SHP77 treated with DMSO at 0.1 percent for 48 hours (cell line): ENCODE data around the gene TTC38.
"Not testable (repeated sequence)": the region's sequence is repeated elsewhere in the genome, so short reads cannot be mapped to it uniquely, and the experiment has no call there.

Experiments used
- DNase-seq: peaks from one replicate; lab custom pipeline; 2025; lab: John Stamatoyannopoulos, UW

The TTC38 gene

GRCh38 chr22:46246178-46246577, 21.6 kb upstream of the TTC38 start:
- no peak for DNase-seq

- DNase-seq, result no peak
Measured at GRCh38 chr22:46247443-46247975, 20.3 kb upstream of the TTC38 start.

- DNase-seq, result peak; percentile 76
Measured at GRCh38 chr22:46250035-46250782, 17.6 kb upstream of the TTC38 start, which contains the start of gene CDPF1. Gene CDPF1 (minus strand): TSS chr22:46250293. CDS start chr22:46248284, 2,009 bp downstream.

GRCh38 chr22:46250783-46251125, 17.1 kb upstream of the TTC38 start:
- DNase-seq, result no peak

GRCh38 chr22:46251266-46251665, 16.5 kb upstream of the TTC38 start:
- no peak for DNase-seq

DNA sequence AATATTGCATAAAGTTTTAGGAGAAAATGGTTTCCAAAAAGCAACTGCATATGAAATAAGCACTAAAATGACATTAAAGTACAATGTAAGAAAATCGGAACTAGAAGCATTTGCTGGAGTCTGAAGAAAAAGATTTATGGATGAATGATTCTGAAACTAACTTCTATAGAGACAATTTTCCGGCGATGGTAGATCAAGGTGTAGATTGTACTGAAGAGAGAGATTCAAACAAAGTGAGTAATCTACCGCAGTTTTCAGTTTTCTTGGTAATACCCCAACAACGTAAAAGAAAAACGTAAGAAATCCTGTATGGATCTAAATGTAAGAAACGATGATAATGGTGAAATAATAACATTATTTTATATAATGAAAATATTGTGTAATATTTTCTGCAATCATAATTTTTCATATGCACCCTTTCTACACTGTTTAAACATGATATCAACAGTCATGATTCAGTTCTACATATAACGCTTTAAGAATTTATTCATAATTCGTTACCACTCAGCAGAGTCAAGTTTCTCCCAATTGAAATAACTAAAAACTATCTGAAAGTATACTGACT, 15.9 kb upstream of the TTC38 start:
- no peak for DNase-seq

DNA sequence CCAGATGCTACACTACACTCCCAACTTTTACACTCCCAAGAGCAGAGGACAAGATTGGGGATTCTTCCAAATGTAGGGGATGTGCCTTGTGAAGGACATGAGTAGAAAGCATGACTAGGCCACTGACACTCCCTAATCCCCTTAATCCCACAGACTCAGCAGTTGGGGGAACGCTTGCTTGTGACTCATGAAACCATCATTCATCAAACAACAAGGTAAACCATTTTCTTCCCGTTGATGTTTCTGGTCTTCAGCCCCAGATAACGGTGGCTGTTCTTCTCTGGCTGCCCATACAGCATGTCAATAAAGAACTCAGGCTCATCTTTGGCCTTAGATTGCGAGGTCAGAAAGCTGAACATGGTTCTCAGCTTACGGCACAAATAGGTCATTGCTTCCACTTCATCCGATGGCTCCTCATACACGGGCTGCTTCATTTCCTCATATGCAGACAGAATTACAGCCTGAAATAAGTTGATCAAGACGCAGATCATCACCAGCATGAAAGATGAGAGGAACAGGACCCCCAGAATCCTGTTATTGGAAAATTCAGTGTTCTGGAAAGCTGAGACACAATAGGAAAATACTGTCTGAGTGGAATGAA, 11.3 kb upstream of the TTC38 start:
- DNase-seq, result no peak

GRCh38 chr22:46259374-46259773, 8.4 kb upstream of the TTC38 start:
- DNase-seq, result no peak

DNA sequence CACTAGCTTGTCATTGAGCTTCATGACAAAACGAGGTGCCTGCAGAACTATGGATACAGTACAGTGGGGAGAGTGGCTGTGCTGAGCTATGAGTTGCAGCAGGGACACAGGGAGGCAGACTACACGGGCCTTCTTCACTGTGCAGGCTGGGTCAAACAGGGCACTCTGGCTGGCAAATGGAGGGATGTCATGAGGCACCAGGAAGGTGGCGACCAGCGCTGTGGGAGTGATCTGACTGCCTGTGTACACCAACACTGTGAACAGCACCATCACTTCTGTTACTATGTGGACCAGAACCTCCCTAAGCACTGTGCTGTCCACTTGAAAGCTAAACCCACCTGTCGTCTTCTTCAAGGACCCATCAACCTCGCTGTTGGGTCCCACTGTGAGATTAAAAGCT, 7.8 kb upstream of the TTC38 start:
- no peak for DNase-seq

GRCh38 chr22:46262449-46263215, 5.2 kb upstream of the TTC38 start:
- no peak for DNase-seq

- no peak for DNase-seq
Measured at GRCh38 chr22:46263216-46263590, 4.6 kb upstream of the TTC38 start, which contains the start of gene PKDREJ. Gene PKDREJ (minus strand): TSS chr22:46263343. CDS start chr22:46263322, 21 bp downstream.

DNA sequence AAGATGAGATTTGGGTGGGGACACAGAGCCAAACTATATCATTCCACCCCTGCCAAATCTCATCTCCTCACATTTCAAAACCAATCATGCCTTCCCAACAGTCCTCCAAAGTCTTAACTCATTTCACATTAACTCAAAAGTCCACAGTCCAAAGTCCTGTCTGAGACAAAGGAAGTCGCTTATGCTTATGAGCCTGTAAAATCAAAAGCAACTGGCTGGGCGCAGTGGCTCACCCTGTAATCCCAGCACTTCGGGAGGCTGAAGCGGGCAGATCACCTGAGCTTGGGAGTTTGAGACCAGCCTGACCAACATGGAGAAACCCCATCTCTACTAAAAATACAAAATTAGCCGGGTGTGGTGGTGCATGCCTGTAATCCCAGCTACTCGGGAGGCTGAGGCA, 3.3 kb upstream of the TTC38 start:
- not testable (repeated sequence) for DNase-seq

DNA sequence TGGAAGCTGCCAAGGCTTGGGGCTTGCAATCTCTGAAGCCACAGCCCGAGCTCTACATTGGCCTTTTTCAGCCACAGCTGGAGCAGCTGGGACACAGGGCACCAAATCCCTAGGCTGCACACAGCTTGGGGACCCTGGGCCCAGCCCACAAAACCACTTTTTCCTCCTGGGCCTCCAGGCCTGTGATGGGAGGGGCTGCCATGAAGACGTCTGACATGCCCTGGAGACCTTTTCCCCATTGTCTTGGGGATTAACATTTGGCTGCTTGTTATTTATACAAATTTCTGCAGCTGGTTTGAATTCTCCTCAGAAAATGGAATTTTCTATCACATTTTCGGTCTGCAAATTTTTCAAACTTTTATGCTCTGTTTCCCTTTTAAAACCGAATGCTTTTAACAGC, 2.2 kb upstream of the TTC38 start:
- DNase-seq, result not testable (repeated sequence)

DNA sequence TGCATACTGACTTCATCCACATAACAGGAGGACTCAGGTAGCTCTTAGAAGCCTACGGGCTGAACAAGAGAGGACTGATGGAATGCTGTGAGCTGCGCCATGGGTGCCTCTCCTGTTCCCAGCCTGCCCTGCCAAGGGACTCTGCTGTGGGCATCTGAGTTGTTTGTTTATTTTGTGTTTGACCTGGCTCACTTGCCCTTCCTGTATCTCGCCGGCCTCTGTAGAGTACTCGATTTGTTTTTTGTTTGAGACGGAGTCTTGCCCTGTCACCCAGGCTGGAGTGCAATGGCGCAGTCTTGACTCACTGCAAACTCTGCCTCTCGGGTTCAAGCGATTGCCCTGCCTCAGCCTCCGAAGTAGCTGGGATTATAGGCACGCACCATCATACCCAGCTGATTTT, 1.8 kb downstream of the TTC38 start:
- DNase-seq, result no peak

- DNase-seq, result no peak
Measured at GRCh38 chr22:46272196-46272595, 4.4 kb downstream of the TTC38 start.

GRCh38 chr22:46272762-46273431, 5.1 kb downstream of the TTC38 start:
- no peak for DNase-seq

DNA sequence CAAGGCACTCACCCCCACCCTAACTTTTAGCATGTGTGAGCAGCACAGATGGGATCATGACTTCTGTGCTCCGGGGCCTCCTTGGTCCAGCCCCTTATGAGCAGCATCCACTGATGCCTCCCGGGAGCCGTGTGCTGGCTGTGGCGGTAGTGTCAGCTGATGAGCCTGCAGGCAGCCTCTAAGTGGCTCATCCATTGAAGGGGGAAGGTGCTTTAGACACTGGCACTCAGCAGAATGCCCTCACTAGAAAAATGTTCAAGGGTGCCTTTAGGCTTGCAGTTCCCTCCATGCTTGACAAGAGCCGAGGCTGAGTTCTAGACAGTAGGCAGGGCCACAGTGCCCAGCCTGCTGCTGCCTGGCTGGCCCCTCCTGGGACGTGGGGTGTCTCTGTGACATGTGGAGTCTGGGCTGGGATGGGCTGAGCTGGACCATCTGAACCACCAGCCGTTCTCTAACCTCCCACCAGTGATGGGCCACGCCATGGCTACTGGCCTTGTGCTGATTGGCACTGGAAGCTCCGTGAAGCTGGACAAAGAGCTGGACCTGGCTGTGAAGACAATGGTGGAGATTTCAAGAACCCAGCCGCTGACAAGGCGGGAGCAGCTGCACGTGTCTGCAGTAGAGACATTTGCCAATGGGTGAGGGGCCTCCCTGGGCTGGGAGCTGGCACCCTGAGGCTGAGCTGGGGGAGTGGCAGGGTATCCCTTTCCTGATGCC, 5.8 kb downstream of the TTC38 start:
- DNase-seq, result no peak

- no peak for DNase-seq
Measured at GRCh38 chr22:46274381-46274780, 6.6 kb downstream of the TTC38 start.

GRCh38 chr22:46275455-46276122, 7.8 kb downstream of the TTC38 start:
- DNase-seq, result no peak

DNA sequence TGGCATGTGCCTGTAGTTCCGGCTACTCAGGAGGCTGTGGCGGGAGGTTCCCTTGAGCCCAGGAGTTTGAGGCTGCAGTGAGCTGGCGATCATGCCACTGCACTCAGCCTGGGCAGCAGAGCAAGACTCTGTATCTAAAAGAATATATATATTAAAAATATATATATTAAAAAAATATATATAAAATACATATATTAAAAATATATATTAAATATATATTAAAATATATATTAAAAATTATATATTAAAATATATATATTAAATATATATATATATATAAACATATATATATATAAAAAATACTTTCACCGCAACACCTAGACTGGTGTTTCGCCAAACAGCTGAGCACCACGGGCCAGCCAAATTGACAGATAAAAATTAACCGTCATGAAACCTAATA, 8.8 kb downstream of the TTC38 start:
- DNase-seq, result no peak
